ENCODE results near the gene STAMBPL1. TPM values are rescaled to one million over a fixed set of nuclear protein-coding genes. Genes with fewer than 3 reads are reported as not detected.

Gene STAMBPL1
- total RNA-seq, 1 experiment from 2014 or later: 9.4 TPM

DNA sequence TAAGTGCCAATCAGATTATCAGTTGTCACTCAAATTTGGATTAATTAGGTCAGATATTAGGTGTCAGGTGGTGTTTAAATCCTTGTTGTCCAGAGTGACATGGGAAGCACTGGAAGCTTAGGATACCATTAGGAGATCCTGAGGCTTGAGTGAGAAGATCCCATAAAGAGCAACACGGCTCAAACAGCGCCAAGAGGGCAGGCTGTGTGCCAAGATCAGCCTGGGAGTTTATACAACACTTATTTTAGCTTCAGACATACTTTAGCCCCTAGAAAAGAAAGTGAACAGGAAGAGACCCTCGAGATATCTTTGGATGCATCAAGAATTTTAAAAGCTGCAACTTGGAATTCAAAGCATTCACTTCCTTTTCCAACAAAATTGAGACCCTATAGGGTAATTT, 86.8 kb downstream of the STAMBPL1 start:
- intact Hi-C loops (cut with micrococcal nuclease; ENCODE audit: unreplicated experiment): no loop called here
- Mint-ChIP-seq H3K36me3 (ENCODE audit: insufficient read depth, unreplicated experiment) (no peaks in the 10 kb centered on the region), H3K4me3 (ENCODE audit: low read depth, unreplicated experiment) (no peak overlapping the region), H3K27me3 (ENCODE audit: unreplicated experiment) (no peaks in the 10 kb centered on the region), H3K4me1 (ENCODE audit: low read depth, unreplicated experiment) (peaks cover under 1% of the 10 kb centered on the region), H3K9me3 (ENCODE audit: low read depth, unreplicated experiment) (no peaks in the 10 kb centered on the region), H3K27ac (ENCODE audit: unreplicated experiment) (no peak overlapping the region)
- TF ChIP-seq, protein P1, sequence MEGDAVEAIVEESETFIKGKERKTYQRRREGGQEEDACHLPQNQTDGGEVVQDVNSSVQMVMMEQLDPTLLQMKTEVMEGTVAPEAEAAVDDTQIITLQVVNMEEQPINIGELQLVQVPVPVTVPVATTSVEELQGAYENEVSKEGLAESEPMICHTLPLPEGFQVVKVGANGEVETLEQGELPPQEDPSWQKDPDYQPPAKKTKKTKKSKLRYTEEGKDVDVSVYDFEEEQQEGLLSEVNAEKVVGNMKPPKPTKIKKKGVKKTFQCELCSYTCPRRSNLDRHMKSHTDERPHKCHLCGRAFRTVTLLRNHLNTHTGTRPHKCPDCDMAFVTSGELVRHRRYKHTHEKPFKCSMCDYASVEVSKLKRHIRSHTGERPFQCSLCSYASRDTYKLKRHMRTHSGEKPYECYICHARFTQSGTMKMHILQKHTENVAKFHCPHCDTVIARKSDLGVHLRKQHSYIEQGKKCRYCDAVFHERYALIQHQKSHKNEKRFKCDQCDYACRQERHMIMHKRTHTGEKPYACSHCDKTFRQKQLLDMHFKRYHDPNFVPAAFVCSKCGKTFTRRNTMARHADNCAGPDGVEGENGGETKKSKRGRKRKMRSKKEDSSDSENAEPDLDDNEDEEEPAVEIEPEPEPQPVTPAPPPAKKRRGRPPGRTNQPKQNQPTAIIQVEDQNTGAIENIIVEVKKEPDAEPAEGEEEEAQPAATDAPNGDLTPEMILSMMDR (IDR thresholded peaks at IDR 0.05; ENCODE audit: unreplicated experiment): no peak
- no peak for DNase-seq
- no TSS peak for BruUV-seq (replicated peaks)
- CTCF ChIA-PET: no interaction called here

DNA sequence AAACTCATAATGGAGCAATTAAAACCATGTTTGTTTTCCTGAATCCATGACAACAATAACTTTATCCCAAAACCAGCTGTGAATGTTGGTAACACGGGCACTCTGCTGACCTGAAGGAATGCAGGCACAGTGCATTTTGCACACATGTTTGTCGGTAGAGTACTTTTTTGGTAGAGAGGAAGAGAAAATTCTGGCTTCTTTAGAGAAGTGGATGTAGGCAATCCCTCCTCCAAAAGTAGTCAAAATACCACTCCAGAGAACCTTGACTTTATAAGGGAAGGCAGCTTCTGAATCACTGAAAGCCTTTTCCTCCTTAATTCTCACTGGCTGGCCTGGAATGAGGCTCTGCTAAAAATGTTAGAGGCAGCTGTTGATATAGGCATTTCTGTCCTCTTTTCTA, 88.3 kb downstream of the STAMBPL1 start:
- TF ChIP-seq, protein P1 (IDR thresholded peaks at IDR 0.05; ENCODE audit: unreplicated experiment): no peak
- H3K36me3 Mint-ChIP-seq (ENCODE audit: insufficient read depth, unreplicated experiment): no peaks in the 10 kb centered on the region
- no peak overlapping the region for H3K4me3 Mint-ChIP-seq (ENCODE audit: low read depth, unreplicated experiment)
- peaks cover 14% of the 10 kb centered on the region for H3K4me1 Mint-ChIP-seq (ENCODE audit: low read depth, unreplicated experiment)
- no peak for DNase-seq
- CTCF ChIA-PET: no interaction called here
- no peaks in the 10 kb centered on the region for H3K9me3 Mint-ChIP-seq (ENCODE audit: low read depth, unreplicated experiment)
- H3K27me3 Mint-ChIP-seq (ENCODE audit: unreplicated experiment): no peaks in the 10 kb centered on the region
- no TSS peak for BruUV-seq (replicated peaks)
- H3K27ac Mint-ChIP-seq (ENCODE audit: unreplicated experiment): no peak overlapping the region
- intact Hi-C loops (cut with micrococcal nuclease; ENCODE audit: unreplicated experiment): no loop called here

GRCh38 chr10:88971221-88972061, 91.4 kb downstream of the STAMBPL1 start:
- Mint-ChIP-seq H3K9me3 (ENCODE audit: low read depth, unreplicated experiment) (no peaks in the 10 kb centered on the region), H3K36me3 (ENCODE audit: insufficient read depth, unreplicated experiment) (peaks cover 5% of the 10 kb centered on the region), H3K4me1 (ENCODE audit: low read depth, unreplicated experiment) (peaks cover 22% of the 10 kb centered on the region), H3K27ac (ENCODE audit: unreplicated experiment) (no peak overlapping the region), H3K27me3 (ENCODE audit: unreplicated experiment) (no peaks in the 10 kb centered on the region), H3K4me3 (ENCODE audit: low read depth, unreplicated experiment) (no peak overlapping the region)
- CTCF ChIA-PET: no interaction called here
- intact Hi-C loops (cut with micrococcal nuclease; ENCODE audit: unreplicated experiment): no loop called here
- no peak for DNase-seq
- BruUV-seq (replicated peaks): no TSS peak
- TF ChIP-seq, protein P1 (IDR thresholded peaks at IDR 0.05; ENCODE audit: unreplicated experiment): no peak

Other genes starting within 250 kb of the STAMBPL1 start
- not detected in 2 replicates for gene LIPF, start 215.8 kb upstream of the STAMBPL1 start, total RNA-seq (2022)
- gene LIPK, start 174.0 kb upstream of the STAMBPL1 start, total RNA-seq (2022): not detected in 2 replicates
- gene LIPN, start 120.2 kb upstream of the STAMBPL1 start, total RNA-seq (2022): not detected in 2 replicates
- gene LIPM, start 77.5 kb upstream of the STAMBPL1 start, total RNA-seq (2022): not detected in 2 replicates
- gene ANKRD22, start 28.4 kb upstream of the STAMBPL1 start, total RNA-seq (2022): 20.6 and 33.7 TPM in 2 replicates
- 1.0 and 1.1 TPM in 2 replicates for gene ACTA2, start 72.5 kb downstream of the STAMBPL1 start, total RNA-seq (2022)
- 3.1 and 5.5 TPM in 2 replicates for gene FAS, start 110.6 kb downstream of the STAMBPL1 start, total RNA-seq (2022)